RPMI8226 (cell line): Measurements from ENCODE around the gene PIH1D1.

Experiments
- DNase-seq: peaks from one replicate; pipeline ENCODE4 v3.0.0-alpha.2; 2015

Gene PIH1D1

DNA sequence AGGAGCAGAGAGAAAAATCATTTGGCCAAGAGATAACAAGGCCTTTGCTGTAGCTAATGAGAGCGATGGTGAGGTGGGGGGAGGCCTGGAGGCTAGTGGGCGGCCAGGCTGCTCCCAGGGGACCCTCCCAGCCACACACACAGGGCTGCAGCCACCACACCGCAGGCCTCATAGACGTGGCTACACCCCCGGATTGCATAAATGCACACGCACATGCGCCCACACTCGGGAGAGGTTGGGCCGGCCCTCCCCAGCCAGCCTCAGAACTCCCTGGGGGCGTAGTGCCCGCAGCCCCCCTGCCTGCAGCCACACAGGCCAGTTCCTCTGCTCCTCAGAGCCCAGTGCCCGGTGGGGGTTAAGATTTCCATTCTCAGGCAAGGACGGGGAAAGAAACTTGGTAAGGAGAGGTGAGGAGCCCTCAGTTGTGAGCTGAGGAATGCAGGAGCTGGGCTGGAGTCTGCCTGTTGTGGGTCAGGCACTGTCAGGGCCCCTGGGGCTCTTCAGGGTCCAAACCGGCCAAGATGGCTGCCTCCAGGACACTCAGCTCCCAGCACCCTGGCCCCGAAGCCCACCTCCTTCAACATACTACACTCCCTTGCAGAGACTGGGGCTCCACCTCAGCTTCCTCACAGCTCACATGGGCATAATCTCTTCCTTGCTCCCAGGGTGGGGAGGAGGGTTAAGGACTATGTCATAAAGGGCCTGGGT, 36.4 kb downstream of the PIH1D1 start:
- DNase-seq: no peak

DNA sequence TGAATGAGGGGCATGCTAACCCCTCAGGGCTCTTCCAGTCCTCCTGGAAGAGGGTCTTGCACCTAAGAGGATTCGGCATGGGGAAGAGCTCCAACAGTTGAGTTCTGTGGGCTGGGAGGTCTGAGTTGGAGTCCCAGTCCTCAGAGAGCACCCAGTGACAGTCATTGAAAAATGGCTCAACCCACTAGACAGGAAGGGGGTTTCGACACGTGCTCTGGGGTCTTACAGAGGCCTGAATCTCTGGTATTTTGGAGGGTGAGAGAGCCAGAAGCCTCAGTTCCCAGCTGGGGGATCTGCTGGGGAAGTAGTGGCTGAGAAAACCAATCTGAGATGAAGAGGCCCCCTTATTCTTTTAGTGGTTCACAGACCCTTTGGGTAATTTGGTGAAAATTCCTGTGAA, 37.4 kb downstream of the PIH1D1 start:
- DNase-seq: no peak

DNA sequence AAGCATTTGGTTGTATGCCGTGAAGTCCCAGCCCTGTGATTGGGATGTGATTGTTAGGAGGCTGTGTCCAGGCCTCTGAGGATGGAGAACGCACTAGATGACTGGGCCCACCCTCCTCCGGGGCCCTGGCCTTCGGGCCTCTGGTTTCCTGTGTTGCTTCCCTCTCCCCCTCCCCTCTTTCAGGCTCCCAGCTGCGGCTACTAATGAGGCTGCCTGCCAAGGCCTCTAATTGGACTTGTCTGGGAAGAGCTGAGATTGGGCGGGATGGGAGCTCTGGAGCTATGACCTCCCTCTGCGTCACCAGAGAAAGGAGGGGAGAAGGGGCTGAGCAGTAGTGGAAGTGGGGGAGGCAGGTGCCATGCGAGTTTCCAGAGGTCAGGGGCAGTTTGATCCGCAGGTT, 38.3 kb downstream of the PIH1D1 start:
- no peak for DNase-seq

GRCh38 chr19:49411681-49412326, 39.8 kb downstream of the PIH1D1 start:
- DNase-seq: no peak

- peak; percentile 63 for DNase-seq
These were observed 42.1 kb downstream of the PIH1D1 start for GRCh38 chr19:49409441-49410029.

DNA sequence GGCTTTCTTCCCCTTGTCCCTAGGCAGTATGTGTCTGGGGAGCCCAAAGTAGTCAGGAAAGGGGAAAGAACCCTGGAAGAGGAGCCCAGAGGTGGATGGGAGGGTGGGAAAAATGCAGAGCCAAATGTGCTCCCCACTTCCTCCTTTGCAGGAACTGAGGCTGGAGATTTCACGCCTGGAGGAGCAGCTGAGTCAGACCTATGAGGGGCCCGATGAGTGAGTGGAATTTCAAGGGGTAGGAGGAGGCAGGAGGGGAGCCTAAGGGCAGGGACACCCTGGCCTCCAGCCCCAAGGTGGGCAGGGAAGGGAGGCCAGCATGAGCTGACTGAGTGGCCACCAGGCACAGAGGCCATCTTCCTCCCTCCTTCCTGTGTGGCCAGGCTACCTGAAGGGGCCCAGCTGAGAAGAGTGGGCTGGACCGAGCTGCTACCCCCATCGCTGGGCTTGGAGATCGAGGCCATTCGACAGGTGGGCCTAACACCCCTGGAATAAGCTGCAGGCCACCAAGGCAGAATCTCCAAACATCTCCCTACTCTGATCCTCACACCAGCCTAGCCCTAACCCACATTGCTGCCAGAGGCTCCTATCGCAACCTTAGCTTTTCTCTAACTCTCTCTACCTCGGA, 42.7 kb downstream of the PIH1D1 start:
- no peak for DNase-seq

DNA sequence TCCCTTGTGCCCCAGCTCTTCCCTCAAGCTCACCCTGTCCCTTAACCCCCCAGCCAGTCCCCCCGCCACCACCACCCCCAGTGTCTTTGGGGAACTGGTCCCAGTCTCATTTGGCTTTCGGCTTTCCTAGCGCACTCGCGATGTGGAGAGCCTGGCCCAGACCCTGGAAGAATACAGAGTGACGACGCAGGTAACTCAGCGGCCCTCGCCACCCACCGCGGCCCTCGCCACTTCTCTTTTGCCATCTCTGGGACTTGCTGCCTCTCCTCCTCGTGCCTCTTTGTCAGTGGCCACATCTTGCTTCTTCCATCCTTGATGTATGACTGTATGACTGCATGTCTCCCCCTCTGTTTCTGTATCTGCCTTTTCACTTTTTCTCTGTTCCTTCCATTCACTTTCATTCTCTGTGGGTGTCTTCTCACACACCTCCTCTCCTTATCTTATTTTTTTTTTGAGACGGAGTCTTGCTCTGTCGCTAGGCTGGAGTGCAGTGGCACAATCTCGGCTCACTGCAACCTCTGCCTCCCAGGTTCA, 44.1 kb downstream of the PIH1D1 start:
- no peak for DNase-seq

GRCh38 chr19:49407079-49407478, 44.5 kb downstream of the PIH1D1 start:
- no peak for DNase-seq

DNA sequence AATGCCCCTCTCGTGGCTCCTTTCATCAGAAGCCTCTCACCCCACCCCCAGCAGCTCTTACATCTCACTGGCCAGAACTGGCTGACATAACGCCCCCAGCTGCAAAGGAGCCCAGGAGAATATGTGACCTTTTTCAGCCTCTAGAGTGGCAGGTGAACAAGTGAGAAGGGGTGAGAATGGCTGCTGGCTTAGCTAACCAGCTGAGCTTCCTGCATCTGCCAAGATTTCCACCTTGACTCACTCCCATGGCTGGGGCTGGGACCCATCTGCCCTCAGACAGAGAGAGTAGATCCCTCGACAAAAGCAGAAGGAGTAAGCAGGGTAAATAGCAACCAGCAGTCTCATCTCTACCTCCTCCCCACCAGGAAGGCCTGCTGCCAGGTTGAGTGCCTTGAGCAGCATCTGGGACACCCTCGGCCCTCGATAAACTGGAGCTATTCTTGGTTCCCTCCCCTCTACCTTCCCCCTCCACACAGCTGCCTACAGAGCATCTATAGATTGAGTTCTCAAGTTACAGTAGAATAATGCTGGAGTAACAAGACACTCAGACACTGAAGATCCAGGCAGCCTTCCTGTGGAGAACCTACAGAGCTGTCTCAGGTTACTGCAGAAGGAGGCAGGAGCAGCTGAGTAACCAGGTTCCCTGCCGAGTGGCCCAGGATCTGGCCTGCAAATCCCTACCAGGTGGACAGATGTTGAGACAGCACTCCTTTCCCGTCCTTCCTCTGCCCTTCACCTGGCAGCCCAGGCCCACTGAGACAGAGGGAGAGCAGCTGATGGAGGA, 48.0 kb downstream of the PIH1D1 start:
- no peak for DNase-seq

DNA sequence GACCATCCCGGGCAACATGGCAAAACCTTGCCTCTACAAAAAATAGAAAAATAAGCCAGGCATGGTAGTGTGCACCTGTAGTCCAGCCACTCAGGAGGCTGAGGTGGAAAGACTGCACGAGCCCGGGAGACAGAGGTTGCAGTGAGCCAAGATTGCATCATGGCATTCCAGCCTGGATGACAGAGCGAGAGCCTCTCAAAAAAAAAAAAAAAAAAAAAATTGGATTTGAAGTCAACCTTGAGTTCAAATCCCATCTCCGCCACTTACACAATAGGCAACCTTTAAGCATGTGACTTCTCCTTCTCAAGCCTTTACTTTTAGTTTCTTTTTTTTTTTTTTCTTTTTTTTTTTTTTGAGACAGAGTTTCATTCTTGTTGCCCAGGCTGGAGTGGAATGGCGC, 51.6 kb downstream of the PIH1D1 start:
- DNase-seq: no peak

- no peak for DNase-seq
These were observed 52.7 kb downstream of the PIH1D1 start for GRCh38 chr19:49398931-49399330.

DNA sequence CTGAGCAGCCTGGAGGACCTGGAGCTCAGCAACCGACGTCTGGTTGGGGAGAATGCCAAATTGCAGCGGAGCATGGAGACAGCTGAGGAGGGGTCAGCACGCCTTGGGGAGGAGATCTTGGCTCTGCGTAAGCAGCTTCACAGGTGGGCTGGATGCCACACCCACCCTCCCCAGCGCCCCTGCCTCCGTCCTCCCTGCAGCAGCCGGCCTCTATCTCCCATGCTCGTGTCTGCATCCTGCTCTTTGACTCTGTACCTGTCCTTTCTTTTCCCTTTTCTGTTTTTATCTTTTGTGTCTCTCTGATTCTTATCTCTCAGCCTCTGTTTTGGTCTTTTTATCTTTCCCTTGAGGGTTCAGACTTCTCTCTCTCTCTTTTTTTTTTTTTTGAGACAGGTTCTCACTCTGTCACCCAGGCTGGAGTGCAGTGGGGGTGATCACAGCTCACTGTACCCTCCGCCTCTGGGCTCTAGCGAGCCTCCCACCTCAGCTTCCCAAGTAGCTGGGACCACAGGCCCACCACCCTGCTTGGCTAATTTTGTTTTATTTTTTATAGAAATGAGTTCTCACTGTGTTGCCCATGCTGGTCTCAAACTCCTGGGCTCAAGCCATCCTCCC, 53.5 kb downstream of the PIH1D1 start:
- no peak for DNase-seq

DNA sequence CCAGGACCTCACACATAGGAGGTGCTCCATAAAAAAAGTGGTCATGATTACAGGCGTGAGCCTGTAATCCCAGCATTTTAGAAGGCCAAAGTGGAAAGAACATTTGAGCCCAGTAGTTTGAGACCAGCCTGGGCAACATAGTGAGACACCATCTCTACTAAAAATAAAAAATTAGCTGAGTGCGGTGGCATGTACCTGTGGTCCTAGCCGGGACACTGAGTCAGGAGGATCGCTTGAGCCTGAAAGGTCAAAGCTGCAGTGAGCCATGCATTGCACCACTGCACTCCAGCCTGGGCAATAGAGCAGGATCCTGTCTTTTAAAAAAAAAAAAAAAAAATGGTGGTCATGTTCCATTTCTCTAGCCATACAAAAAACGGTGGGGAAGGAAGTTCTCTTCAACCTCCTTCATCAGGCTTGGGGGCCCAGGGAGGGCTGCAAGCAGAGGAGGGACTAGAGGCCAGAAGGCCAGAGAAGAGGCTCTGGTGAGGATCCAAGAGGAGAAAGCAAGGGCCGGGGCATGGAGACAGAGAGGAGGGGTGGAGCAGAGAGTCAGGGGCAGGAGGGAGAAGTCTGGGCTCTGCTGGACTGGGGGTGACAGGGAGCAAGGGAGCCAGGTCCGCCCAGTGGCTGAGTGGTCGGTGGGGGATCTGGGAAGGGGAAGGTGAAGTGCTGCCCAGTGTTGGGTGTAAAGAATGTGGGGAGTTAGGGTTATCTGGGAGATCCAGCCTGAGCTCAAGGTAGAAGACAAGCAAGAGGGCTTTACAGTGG, 54.7 kb downstream of the PIH1D1 start:
- DNase-seq: no peak
